ENCODE measurements around the gene ANK2.

ANK2 gene

GRCh38 chr4:113101669-113102068 lies 52.2 kb downstream of the ANK2 start:
- no peak for DNase-seq

- DNase-seq: no peak
These were observed 54.1 kb downstream of the ANK2 start for GRCh38 chr4:113103556-113103955.

GRCh38 chr4:113106108-113106507 lies 56.7 kb downstream of the ANK2 start:
- no peak for DNase-seq

- DNase-seq: no peak
These were observed 59.8 kb downstream of the ANK2 start for GRCh38 chr4:113109106-113109718.

GRCh38 chr4:113112338-113112978 lies 63.0 kb downstream of the ANK2 start:
- no peak for DNase-seq

GRCh38 chr4:113113151-113113550 lies 63.7 kb downstream of the ANK2 start:
- no peak for DNase-seq

- DNase-seq: no peak
These were observed 65.4 kb downstream of the ANK2 start for GRCh38 chr4:113114884-113115283.

- no peak for DNase-seq
These were observed 67.2 kb downstream of the ANK2 start for GRCh38 chr4:113116414-113117357.

GRCh38 chr4:113117358-113117702 lies 67.9 kb downstream of the ANK2 start:
- DNase-seq: no peak

GRCh38 chr4:113122066-113122465 lies 72.6 kb downstream of the ANK2 start:
- no peak for DNase-seq

GRCh38 chr4:113125418-113125817 lies 76.0 kb downstream of the ANK2 start:
- DNase-seq: no peak

- DNase-seq: no peak
These were observed 81.7 kb downstream of the ANK2 start for GRCh38 chr4:113131136-113131535.

GRCh38 chr4:113131621-113132020 lies 82.2 kb downstream of the ANK2 start:
- no peak for DNase-seq

GRCh38 chr4:113141901-113142346 lies 92.5 kb downstream of the ANK2 start:
- DNase-seq: no peak

- no peak for DNase-seq
These were observed 92.9 kb downstream of the ANK2 start for GRCh38 chr4:113142351-113142750.

GRCh38 chr4:113144091-113144490 lies 94.6 kb downstream of the ANK2 start:
- no peak for DNase-seq

GRCh38 chr4:113145147-113145518 lies 95.7 kb downstream of the ANK2 start:
- DNase-seq: no peak

- no peak for DNase-seq
These were observed 96.3 kb downstream of the ANK2 start for GRCh38 chr4:113145519-113146291.

GRCh38 chr4:113146876-113147358 lies 97.5 kb downstream of the ANK2 start:
- DNase-seq: no peak

- no peak for DNase-seq
These were observed 98.2 kb downstream of the ANK2 start for GRCh38 chr4:113147498-113148111.

- DNase-seq: no peak
These were observed 99.5 kb downstream of the ANK2 start for GRCh38 chr4:113148925-113149324.

- no peak for DNase-seq
These were observed 104.2 kb downstream of the ANK2 start for GRCh38 chr4:113153529-113154101.

Data from bone marrow (tissue), 2 donors.